Activated T-cell treated with anti-CD3 and anti-CD28 coated beads for 1 hour (primary cell): ENCODE measurements around the gene FOXD1.
"Not testable (repeated sequence)": the region's sequence is repeated elsewhere in the genome, so short reads cannot be mapped to it uniquely, and the experiment has no call there.

ENCODE experiments used
- DNase-seq: peaks from one replicate; pipeline ENCODE4 v3.0.0-alpha.2; 2020; ENCODE audit warnings: low read depth

Gene FOXD1

GRCh38 chr5:73448463-73449136 is at the start of gene FOXD1:
FOXD1 (minus strand) TSS chr5:73448777; CDS start chr5:73448362, 415 bp downstream.
- no peak for DNase-seq

GRCh38 chr5:73497497-73498056 is 49.0 kb upstream of the FOXD1 start:
- DNase-seq = no peak

GRCh38 chr5:73496984-73497457 is 48.4 kb upstream of the FOXD1 start:
- DNase-seq = no peak

GRCh38 chr5:73495772-73496335 is 47.3 kb upstream of the FOXD1 start:
- DNase-seq = no peak

- no peak for DNase-seq
Observed at GRCh38 chr5:73494721-73495120, 46.1 kb upstream of the FOXD1 start.

GRCh38 chr5:73493421-73493820 is 44.8 kb upstream of the FOXD1 start:
- no peak for DNase-seq

GRCh38 chr5:73491155-73491554 is 42.6 kb upstream of the FOXD1 start:
- DNase-seq = no peak

GRCh38 chr5:73490088-73490487 is 41.5 kb upstream of the FOXD1 start:
- no peak for DNase-seq

- DNase-seq = no peak
Observed at GRCh38 chr5:73488806-73489205, 40.2 kb upstream of the FOXD1 start.

GRCh38 chr5:73487815-73488214 is 39.2 kb upstream of the FOXD1 start:
- no peak for DNase-seq

GRCh38 chr5:73487257-73487656 is 38.7 kb upstream of the FOXD1 start:
- not testable (repeated sequence) for DNase-seq

- no peak for DNase-seq
Observed at GRCh38 chr5:73486119-73486899, 37.7 kb upstream of the FOXD1 start.

GRCh38 chr5:73485715-73486114 is 37.1 kb upstream of the FOXD1 start:
- no peak for DNase-seq

GRCh38 chr5:73484511-73484910 is 35.9 kb upstream of the FOXD1 start:
- no peak for DNase-seq

- no peak for DNase-seq
Observed at GRCh38 chr5:73483676-73484075, 35.1 kb upstream of the FOXD1 start.

- no peak for DNase-seq
Observed at GRCh38 chr5:73482383-73483136, 34.0 kb upstream of the FOXD1 start.

GRCh38 chr5:73480500-73480899 is 31.9 kb upstream of the FOXD1 start:
- no peak for DNase-seq

- no peak for DNase-seq
Observed at GRCh38 chr5:73472116-73472515, 23.5 kb upstream of the FOXD1 start.

GRCh38 chr5:73471654-73472053 is 23.1 kb upstream of the FOXD1 start:
- no peak for DNase-seq

GRCh38 chr5:73469878-73470277 is 21.3 kb upstream of the FOXD1 start:
- DNase-seq = no peak

GRCh38 chr5:73468638-73469037 is 20.1 kb upstream of the FOXD1 start:
- DNase-seq = not testable (repeated sequence)
